Measurements from ENCODE around the gene SH2D3A.

Gene SH2D3A

GRCh38 chr19:6734096-6734696 lies 33.0 kb downstream of the SH2D3A start:
- Histone ChIP-seq H3K4me1 (ENCODE audit: insufficient read depth, low read length, poor library complexity, severe bottlenecking) (peaks cover 23% of the 10 kb centered on the region), H3K9ac (ENCODE audit: low read depth, low read length, poor library complexity, severe bottlenecking) (no peak overlapping the region), H3K9me2 (replicated peaks; ENCODE audit: low read depth, low read length) (no peaks in the 10 kb centered on the region), H3K79me2 (ENCODE audit: insufficient read depth, low read length) (peaks cover 11% of the 10 kb centered on the region; the same call in 1 of the 2 replicates), H4K20me1 (ENCODE audit: insufficient read depth, low read length, poor library complexity, severe bottlenecking) (peaks cover 7% of the 10 kb centered on the region), H3F3A (ENCODE audit: low read depth) (no peaks in the 10 kb centered on the region), H3K4me2 (ENCODE audit: low read depth, low read length, poor library complexity, severe bottlenecking) (no peak overlapping the region), H3K36me3 (ENCODE audit: insufficient read depth, low read length) (no peaks in the 10 kb centered on the region), H3K9me3 (ENCODE audit: insufficient read depth, low read depth, low read length) (no peaks in the 10 kb centered on the region), H2AFZ (ENCODE audit: low read length) (no peak overlapping the region), H3K4me3 (ENCODE audit: low read length, poor library complexity, severe bottlenecking) (no peak overlapping the region), H3K27me3 (ENCODE audit: insufficient read depth, low read length, poor library complexity, severe bottlenecking) (no peaks in the 10 kb centered on the region)
- TF ChIP-seq EZH2phosphoT487 (IDR thresholded peaks at IDR 0.05; ENCODE audit: borderline replicate concordance) (no peak), CTCF (conservative IDR thresholded peaks at IDR 0.05; ENCODE audit: low read length) (no peak)

- H3K9me2 ChIP-seq (replicated peaks; ENCODE audit: low read depth, low read length) = no peaks in the 10 kb centered on the region
- TF ChIP-seq CTCF (conservative IDR thresholded peaks at IDR 0.05; ENCODE audit: low read length) (peak; percentile 41; the same call in 1 of the 2 replicates), EZH2phosphoT487 (IDR thresholded peaks at IDR 0.05; ENCODE audit: borderline replicate concordance) (no peak)
- peaks cover 11% of the 10 kb centered on the region; the same call in 1 of the 2 replicates for H3K79me2 ChIP-seq (ENCODE audit: insufficient read depth, low read length)
- H2AFZ ChIP-seq (ENCODE audit: low read length) = no peak overlapping the region
- no peak overlapping the region for H3K9ac ChIP-seq (ENCODE audit: low read depth, low read length, poor library complexity, severe bottlenecking)
- H3K27me3 ChIP-seq (ENCODE audit: insufficient read depth, low read length, poor library complexity, severe bottlenecking) = no peaks in the 10 kb centered on the region
- H4K20me1 ChIP-seq (ENCODE audit: insufficient read depth, low read length, poor library complexity, severe bottlenecking) = peaks cover 7% of the 10 kb centered on the region
- H3K4me1 ChIP-seq (ENCODE audit: insufficient read depth, low read length, poor library complexity, severe bottlenecking) = peaks cover 16% of the 10 kb centered on the region
- no peaks in the 10 kb centered on the region for H3K9me3 ChIP-seq (ENCODE audit: insufficient read depth, low read depth, low read length)
- no peaks in the 10 kb centered on the region for H3F3A ChIP-seq (ENCODE audit: low read depth)
- H3K36me3 ChIP-seq (ENCODE audit: insufficient read depth, low read length) = no peaks in the 10 kb centered on the region
- no peak overlapping the region for H3K4me3 ChIP-seq (ENCODE audit: low read length, poor library complexity, severe bottlenecking)
- no peak overlapping the region for H3K4me2 ChIP-seq (ENCODE audit: low read depth, low read length, poor library complexity, severe bottlenecking)
These were observed 33.7 kb downstream of the SH2D3A start for GRCh38 chr19:6733338-6734095.

GRCh38 chr19:6732803-6733337 lies 34.4 kb downstream of the SH2D3A start:
- H3K9ac ChIP-seq (ENCODE audit: low read depth, low read length, poor library complexity, severe bottlenecking) = no peak overlapping the region
- TF ChIP-seq CTCF (conservative IDR thresholded peaks at IDR 0.05; ENCODE audit: low read length) = no peak
- TF ChIP-seq EZH2phosphoT487 (IDR thresholded peaks at IDR 0.05; ENCODE audit: borderline replicate concordance) = no peak
- H3K4me3 ChIP-seq (ENCODE audit: low read length, poor library complexity, severe bottlenecking) = no peak overlapping the region
- peaks cover 7% of the 10 kb centered on the region for H4K20me1 ChIP-seq (ENCODE audit: insufficient read depth, low read length, poor library complexity, severe bottlenecking)
- H2AFZ ChIP-seq (ENCODE audit: low read length) = no peak overlapping the region
- H3K27me3 ChIP-seq (ENCODE audit: insufficient read depth, low read length, poor library complexity, severe bottlenecking) = no peaks in the 10 kb centered on the region
- no peaks in the 10 kb centered on the region for H3K9me3 ChIP-seq (ENCODE audit: insufficient read depth, low read depth, low read length)
- no peaks in the 10 kb centered on the region for H3K36me3 ChIP-seq (ENCODE audit: insufficient read depth, low read length)
- H3K4me2 ChIP-seq (ENCODE audit: low read depth, low read length, poor library complexity, severe bottlenecking) = no peak overlapping the region
- no peaks in the 10 kb centered on the region for H3F3A ChIP-seq (ENCODE audit: low read depth)
- peaks cover 10% of the 10 kb centered on the region for H3K4me1 ChIP-seq (ENCODE audit: insufficient read depth, low read length, poor library complexity, severe bottlenecking)
- peaks cover 11% of the 10 kb centered on the region; the same call in 1 of the 2 replicates for H3K79me2 ChIP-seq (ENCODE audit: insufficient read depth, low read length)
- no peaks in the 10 kb centered on the region for H3K9me2 ChIP-seq (replicated peaks; ENCODE audit: low read depth, low read length)
